GM12878 (cell line): ENCODE data around the gene NPRL2. TPM values are rescaled to one million over a fixed set of nuclear protein-coding genes. Genes with fewer than 3 reads are reported as not detected.

Experiments used
- ATAC-seq: fragments of 200-7000 bp; cut with Tn5 transposase; 3 replicates; pipeline ENCODE4 v1.9.1; 2020; ENCODE audit warnings: mild to moderate bottlenecking, moderate library complexity
- BruUV-seq: library from RNA; stranded (reverse); fragments of 400-500 nt; replicated peaks from 2 replicates; lab custom pipeline; 2021; lab: Mats Ljungman, UMichigan
- CTCF ChIA-PET: fragments of 300-600 bp; sonication (Branson Sonifier 250); formaldehyde crosslinking; extraction: SDS; loops from one replicate; lab custom pipeline; 2021; ENCODE audit warnings: inconsistent platforms; lab: Yijun Ruan, JAX
- POLR2A ChIA-PET: fragments of 350-600 bp; formaldehyde crosslinking; extraction: SDS; loops from one replicate; lab custom pipeline; 2021; ENCODE audit warnings: inconsistent platforms; lab: Charles Lee
- RAD21 ChIA-PET: fragments of 300-600 bp; sonication (Branson Sonifier 250); formaldehyde crosslinking; loops from one replicate; lab custom pipeline; 2023; ENCODE audit warnings: antibody characterized with exemption; ENCODE audit not compliant: unreplicated experiment; lab: Charles Lee
- SMC1A ChIA-PET: fragments of 300-600 bp; sonication (Branson Sonifier 250); formaldehyde crosslinking; loops from one replicate; lab custom pipeline; 2023; ENCODE audit not compliant: unreplicated experiment, uncharacterized antibody; lab: Charles Lee
- DNase-seq: peaks from one replicate; pipeline ENCODE4 v3.0.0-alpha.2; 2011; ENCODE audit warnings: low read depth, low spot score
- FAIRE-seq: peaks from 3 replicates; lab custom pipeline; 2011; peaks lifted over from hg19 to GRCh38; lab: Jason Lieb, UNC
- H2AFZ ChIP-seq: 2 replicates; pipeline ENCODE4 v1.6.0; 2011; ENCODE audit warnings: low read depth, low read length, control low read depth; ENCODE audit not compliant: control insufficient read depth
- H3K27ac ChIP-seq: 2 replicates; pipeline ENCODE4 v1.5.1; 2011; ENCODE audit warnings: control low read depth; ENCODE audit not compliant: control insufficient read depth, insufficient read depth
- H3K27me3 ChIP-seq, 2 experiments: replicated peaks in 1 of 2; 2 replicates each; pipeline versions ENCODE4 v1.6.0 to v1.6.1; 2011; ENCODE audit warnings: low read length in 1 of 2; ENCODE audit not compliant: control insufficient read depth in 2 of 2, insufficient read depth in 2 of 2
- H3K36me3 ChIP-seq, 2 experiments: 2 replicates each; pipeline ENCODE4 v1.5.1; 2011; ENCODE audit warnings: low read length in 1 of 2; ENCODE audit not compliant: control insufficient read depth in 2 of 2, insufficient read depth in 2 of 2
- H3K4me1 ChIP-seq: 2 replicates; pipeline ENCODE4 v1.6.1; 2011; ENCODE audit warnings: mild to moderate bottlenecking, low read length, moderate library complexity, mixed read lengths; ENCODE audit not compliant: control insufficient read depth, insufficient read depth
- H3K4me2 ChIP-seq: 2 replicates; pipeline ENCODE4 v1.6.0; 2011; ENCODE audit warnings: control low read depth; ENCODE audit not compliant: control insufficient read depth, insufficient read depth
- H3K4me3 ChIP-seq: fragments of 200-600 bp; sonication (generic); 2 replicates; pipeline ENCODE4 v1.5.1; 2016
- H3K79me2 ChIP-seq: 2 replicates; pipeline ENCODE4 v1.6.0; 2011; ENCODE audit warnings: low read length; ENCODE audit not compliant: control insufficient read depth, insufficient read depth
- H3K9ac ChIP-seq: 2 replicates; pipeline ENCODE4 v1.8.0; 2011; ENCODE audit warnings: low read length, control low read depth, mixed read lengths; ENCODE audit not compliant: control insufficient read depth, insufficient read depth
- H3K9me3 ChIP-seq: replicated peaks from 3 replicates; pipeline ENCODE4 v1.5.1; 2011; ENCODE audit warnings: mild to moderate bottlenecking, low read length; ENCODE audit not compliant: control insufficient read depth, insufficient read depth
- H4K20me1 ChIP-seq: 2 replicates; pipeline ENCODE4 v1.6.0; 2011; ENCODE audit not compliant: control insufficient read depth, insufficient read depth
- BMI1 ChIP-seq: fragments of 450-650 bp; IDR thresholded peaks from 2 replicates; pipeline ENCODE4 v1.6.1; 2016; ENCODE audit warnings: mild to moderate bottlenecking, moderate library complexity, borderline replicate concordance
- CEBPB ChIP-seq, 2 experiments: fragments of 150-350 bp in 1 of 2; IDR thresholded peaks; 2 replicates each; pipeline ENCODE4 v1.6.1; 2012 to 2014; ENCODE audit warnings: low read depth in 2 of 2, low read length in 2 of 2, borderline replicate concordance in 1 of 2, inconsistent platforms in 1 of 2
- E2F4 ChIP-seq: IDR thresholded peaks from 2 replicates; pipeline ENCODE4 v1.6.1; 2012; ENCODE audit warnings: low read depth, low read length, improper control_type of control experiment
- ELK1 ChIP-seq: IDR thresholded peaks from 2 replicates; pipeline ENCODE4 v1.6.1; 2012; ENCODE audit warnings: low read depth, low read length, improper control_type of control experiment
- ESRRA ChIP-seq: IDR thresholded peaks from 2 replicates; pipeline ENCODE4 v1.6.1; 2012; ENCODE audit warnings: mild to moderate bottlenecking, low read length, improper control_type of control experiment
- EZH2 ChIP-seq: IDR thresholded peaks from 2 replicates; pipeline ENCODE4 v1.6.1; 2012; ENCODE audit warnings: low read depth, mild to moderate bottlenecking, control low read depth, inconsistent platforms, low read length, borderline replicate concordance; ENCODE audit not compliant: control insufficient read depth
- HCFC1 ChIP-seq: fragments of 150-350 bp; IDR thresholded peaks from 2 replicates; pipeline ENCODE4 v1.6.1; 2014; ENCODE audit warnings: low read length
- HDAC6 ChIP-seq: fragments of 200-600 bp; sonication (generic); IDR thresholded peaks from one replicate; pipeline ENCODE4 v1.8.0; 2017; ENCODE audit warnings: antibody characterized with exemption; ENCODE audit not compliant: unreplicated experiment
- MAX ChIP-seq: IDR thresholded peaks from 2 replicates; pipeline ENCODE4 v1.6.1; 2012; ENCODE audit warnings: low read depth, low read length, improper control_type of control experiment
- PBX3 ChIP-seq: IDR thresholded peaks from 2 replicates; pipeline ENCODE4 v1.6.1; 2011; ENCODE audit warnings: mild to moderate bottlenecking, low read depth, low read length, moderate library complexity; ENCODE audit not compliant: insufficient replicate concordance
- RFX5 ChIP-seq: IDR thresholded peaks from 2 replicates; pipeline ENCODE4 v1.6.1; 2011; ENCODE audit warnings: low read depth, low read length, improper control_type of control experiment
- RUNX3 ChIP-seq: IDR thresholded peaks from 2 replicates; pipeline ENCODE4 v1.6.1; 2012; ENCODE audit warnings: low read length, inconsistent platforms
- TCF7 ChIP-seq: IDR thresholded peaks from 2 replicates; pipeline ENCODE4 v1.6.1; 2014; ENCODE audit warnings: antibody characterized with exemption, borderline replicate concordance
- YBX1 ChIP-seq: fragments of 450-650 bp; IDR thresholded peaks from 2 replicates; pipeline ENCODE4 v1.6.1; 2016; ENCODE audit warnings: antibody characterized with exemption
- ZBTB11 ChIP-seq: fragments of 450-650 bp; formaldehyde crosslinking; IDR thresholded peaks from 2 replicates; pipeline ENCODE4 v1.5.0; 2022; ENCODE audit warnings: mild to moderate bottlenecking, missing genetic modification characterization
- ZNF24 ChIP-seq: fragments of 450-650 bp; IDR thresholded peaks from 2 replicates; pipeline ENCODE4 v1.6.1; 2017; ENCODE audit warnings: antibody characterized with exemption, mild to moderate bottlenecking
- WGBS: methylation state at CpG from one replicate; pipeline ENCODE4 v1.1.6; 2016; ENCODE audit warnings: low lambda C conversion rate; ENCODE audit not compliant: insufficient replicate concordance, insufficient coverage; ENCODE audit errors: missing lambda C conversion rate; 5-methylcytosine and 5-hydroxymethylcytosine counted together
- in situ Hi-C: fragments of 300-500 bp; cut with MboI; formaldehyde crosslinking; loops from 9 replicates; pipeline ENCODE4 v1.14.3; 2018; ENCODE audit warnings: mixed read lengths
- intact Hi-C: fragments of 100-400 bp; cut with micrococcal nuclease; formaldehyde crosslinking; loops from one replicate; pipeline ENCODE4 v1.14.2; 2022; ENCODE audit not compliant: unreplicated experiment
- polyA plus RNA-seq, 11 experiments: library from polyadenylated mRNA; depleted of rRNA in 4 of 11; unstranded in 6 of 11; stranded (reverse) in 5 of 11; fragments of >200 nt; fragmentation: Nextera tagmentation in 4 of 11; fragmentation: Illumina TruSeq in 1 of 11; extraction: Ambion mirVana in 4 of 11; extraction: Trizol in 1 of 11; gene quantifications; 1 replicate in 1 of 11; 2 replicates in 10 of 11; pipeline versions ENCODE4 v1.2.1 to v1.2.3, GENCODE V29; 2011 to 2016; ENCODE audit warnings: inconsistent platforms in 2 of 11, missing spikeins in 2 of 11, low read depth in 1 of 11
- total RNA-seq, 4 experiments: library from RNA; depleted of rRNA in 3 of 4; stranded (reverse); fragments of >200 nt in 3 of 4; fragmentation: Illumina TruSeq in 1 of 4; extraction: Trizol in 1 of 4; gene quantifications; 2 replicates each; pipeline versions ENCODE4 v1.2.1 to v1.2.3, GENCODE V29; 2013 to 2021

The NPRL2 gene
- total and polyA plus RNA-seq, 10 of the 15 experiments (the other 5 are each of a cell fraction or from before 2014, with no cell fraction given) = 17.8 to 54.2 (median 32.9) TPM

GRCh38 chr3:50319894-50320625 is 30.5 kb downstream of the NPRL2 start:
- no peak overlapping the region; the same call in 1 of the 2 replicates for H2AFZ ChIP-seq
- DNase-seq = no peak
- in situ Hi-C loops (no loop called here), intact Hi-C loops (no loop called here)
- ChIA-PET POLR2A (interaction anchor here (0.7 to 2.0 kb wide), 3 partner anchors 16 to 27 kb away, joined by 3 to 12 read pairs (median 3); partner anchors contain the start of genes HYAL3, IFRD2 and NAA80), CTCF (interaction anchor here (0.7 to 5.1 kb wide), 5 partner anchors 8 to 99 kb away, joined by 3 to 72 read pairs (median 4); partner anchors contain the start of genes RASSF1 and TUSC2), SMC1A (interaction anchor here (1.5 kb wide), 1 partner anchor 16 kb away, joined by 4 read pairs; no protein-coding TSS in a partner anchor), RAD21 (interaction anchor here (0.7 to 1.6 kb wide), 3 partner anchors 17 to 231 kb away, joined by 3 to 6 read pairs (median 3); partner anchors contain the start of genes HYAL3, NAA80 and RBM5)
- H3K79me2 ChIP-seq = peaks cover 5% of the 10 kb centered on the region
- WGBS = 95% methylated on average over 29 of the region's 29 CpGs
- BruUV-seq = TSS peak; percentile 28
- no peaks in the 10 kb centered on the region for H3K27me3 ChIP-seq
- H4K20me1 ChIP-seq = no peaks in the 10 kb centered on the region
- ATAC-seq = no peak
- H3K4me2 ChIP-seq = peak overlapping the region; percentile 64
- H3K4me1 ChIP-seq = peaks cover 23% of the 10 kb centered on the region
- peak overlapping the region; percentile 70 for H3K4me3 ChIP-seq
- H3K36me3 ChIP-seq = peaks cover 0 to 2% of the 10 kb centered on the region in 2 experiments; a peak in 2 of 4 replicates
- peak overlapping the region; percentile 83 for H3K9ac ChIP-seq
- no peaks in the 10 kb centered on the region for H3K9me3 ChIP-seq
- no peak for FAIRE-seq
- peak overlapping the region; percentile 88; the same call in 1 of the 2 replicates for H3K27ac ChIP-seq
- TF ChIP-seq TCF7 (no peak), E2F4 (no peak), YBX1 (no peak), ESRRA (no peak), HCFC1 (no peak), MAX (no peak), HDAC6 (no peak), RFX5 (no peak), PBX3 (no peak), ZNF24 (no peak), BMI1 (no peak), EZH2 (no peak), ZBTB11 (CRISPR knock-in tag) (no peak), CEBPB (IDR thresholded peaks at IDR 0.05; ENCODE audit: borderline replicate concordance in 1 of 2, low read depth in 2 of 2, low read length in 2 of 2) (no peak), ELK1 (no peak), RUNX3 (no peak)
